ENCODE measurements around the gene ARHGAP44.

GRCh38 chr17:12887088-12887487 is 97.8 kb downstream of the ARHGAP44 start:
- TF ChIP-seq GATA2 (IDR thresholded peaks at IDR 0.05; ENCODE audit: low read depth, low read length) (no peak), GATA3 (IDR thresholded peaks at IDR 0.05; ENCODE audit: low read depth, low read length) (no peak)
